Endodermal cell (in vitro differentiated cells): ENCODE data around the gene KLHL18. TPM values are rescaled to one million over a fixed set of nuclear protein-coding genes. Genes with fewer than 3 reads are reported as not detected.
"Not testable (repeated sequence)": the region's sequence is repeated elsewhere in the genome, so short reads cannot be mapped to it uniquely, and the experiment has no call there.

Experiments used
- DNase-seq: peaks from one replicate; pipeline ENCODE4 v3.0.0-alpha.2; 2017
- H3K27ac ChIP-seq: 2 replicates; pipeline ENCODE4 v1.5.1; 2013; ENCODE audit warnings: mild to moderate bottlenecking, low read depth, low read length, moderate library complexity
- H3K27me3 ChIP-seq: 2 replicates; pipeline ENCODE4 v1.6.1; 2013; ENCODE audit warnings: mild to moderate bottlenecking, low read length, moderate library complexity; ENCODE audit not compliant: insufficient read depth, control insufficient read depth, poor library complexity, severe bottlenecking
- H3K36me3 ChIP-seq: 2 replicates; pipeline ENCODE4 v1.7.0; 2013; ENCODE audit warnings: mild to moderate bottlenecking, low read length, moderate library complexity; ENCODE audit not compliant: control insufficient read depth, insufficient read depth
- H3K4me1 ChIP-seq: one replicate; pipeline ENCODE4 v1.7.0; 2013; ENCODE audit warnings: low read length; ENCODE audit not compliant: control insufficient read depth, insufficient read depth
- H3K4me3 ChIP-seq: 2 replicates; pipeline ENCODE4 v1.5.1; 2013; ENCODE audit warnings: mild to moderate bottlenecking, low read length, moderate library complexity
- H3K9ac ChIP-seq: 2 replicates; pipeline ENCODE4 v1.6.1; 2013; ENCODE audit warnings: mild to moderate bottlenecking, low read length, moderate library complexity; ENCODE audit not compliant: poor library complexity, severe bottlenecking; ENCODE audit errors: extremely low read depth
- H3K9me3 ChIP-seq: 2 replicates; pipeline ENCODE4 v1.6.1; 2013; ENCODE audit warnings: mild to moderate bottlenecking, low read length, moderate library complexity; ENCODE audit not compliant: control insufficient read depth
- H3K27ac Mint-ChIP-seq: 2 replicates; pipeline ENCODE4 v1.8.0; 2020; ENCODE audit warnings: mixed read lengths
- H3K27me3 Mint-ChIP-seq: 2 replicates; pipeline ENCODE4 v1.8.0; 2021; ENCODE audit warnings: mild to moderate bottlenecking, mixed read lengths; ENCODE audit not compliant: insufficient read depth
- H3K36me3 Mint-ChIP-seq: 2 replicates; pipeline ENCODE4 v1.8.0; 2020; ENCODE audit warnings: low read depth, mixed read lengths
- H3K4me1 Mint-ChIP-seq: 2 replicates; pipeline ENCODE4 v1.8.0; 2020; ENCODE audit warnings: mixed read lengths
- H3K4me3 Mint-ChIP-seq: 2 replicates; pipeline ENCODE4 v1.8.0; 2020; ENCODE audit warnings: mild to moderate bottlenecking, moderate library complexity, mixed read lengths
- H3K9me3 Mint-ChIP-seq: 2 replicates; pipeline ENCODE4 v1.8.0; 2020; ENCODE audit warnings: mild to moderate bottlenecking, mixed read lengths
- CTCF ChIP-seq: fragments of 200-600 bp; sonication (generic); conservative IDR thresholded peaks from 2 replicates; pipeline ENCODE4 v1.5.0; 2021; ENCODE audit warnings: antibody characterized with exemption, mild to moderate bottlenecking
- WGBS, 2 experiments: methylation state at CpG; one replicate each; pipeline versions ENCODE4 v1.1.5 to v1.1.7; 2013; ENCODE audit warnings: missing lambda C conversion rate in 2 of 2, mixed read lengths in 1 of 2; ENCODE audit not compliant: insufficient coverage in 1 of 2, insufficient read length in 1 of 2; 5-methylcytosine and 5-hydroxymethylcytosine counted together
- total RNA-seq, 2 donors: library from RNA; stranded (reverse); fragmentation: NEBNext Ultra II Directional in 1 of 2; extraction: Animal tissue kit (Norgen Biotek cat#: 25700) in 1 of 2; gene quantifications; 2 replicates in 1 of 2; 3 replicates in 1 of 2; pipeline ENCODE4 v1.2.1, GENCODE V29; 2021

The KLHL18 gene
- total RNA-seq, 2 donors from 2014 or later, result 20.7 to 28.3 TPM

GRCh38 chr3:47247131-47248064 is 35.3 kb upstream of the KLHL18 start:
- no peak for DNase-seq
- Mint-ChIP-seq H3K36me3 (no peaks in the 10 kb centered on the region), H3K27me3 (no peaks in the 10 kb centered on the region), H3K27ac (peak overlapping the region; percentile 44), H3K9me3 (no peaks in the 10 kb centered on the region), H3K4me3 (no peak overlapping the region), H3K4me1 (peaks cover 2% of the 10 kb centered on the region)
- H3K4me1 ChIP-seq, result no peaks in the 10 kb centered on the region
- H3K36me3 ChIP-seq, result no peaks in the 10 kb centered on the region
- H3K27me3 ChIP-seq, result no peaks in the 10 kb centered on the region
- no peak overlapping the region for H3K27ac ChIP-seq
- H3K9ac ChIP-seq, result no peak overlapping the region
- H3K4me3 ChIP-seq, result no peak overlapping the region
- no peak for TF ChIP-seq CTCF
- WGBS, 2 experiments, result 84 to 90% methylated on average over 2 to 14 of the region's 14 CpGs
- no peaks in the 10 kb centered on the region for H3K9me3 ChIP-seq

GRCh38 chr3:47250309-47251060 is 32.3 kb upstream of the KLHL18 start:
- H3K27me3 Mint-ChIP-seq, result no peaks in the 10 kb centered on the region
- peak; percentile 80 for TF ChIP-seq CTCF

DNA sequence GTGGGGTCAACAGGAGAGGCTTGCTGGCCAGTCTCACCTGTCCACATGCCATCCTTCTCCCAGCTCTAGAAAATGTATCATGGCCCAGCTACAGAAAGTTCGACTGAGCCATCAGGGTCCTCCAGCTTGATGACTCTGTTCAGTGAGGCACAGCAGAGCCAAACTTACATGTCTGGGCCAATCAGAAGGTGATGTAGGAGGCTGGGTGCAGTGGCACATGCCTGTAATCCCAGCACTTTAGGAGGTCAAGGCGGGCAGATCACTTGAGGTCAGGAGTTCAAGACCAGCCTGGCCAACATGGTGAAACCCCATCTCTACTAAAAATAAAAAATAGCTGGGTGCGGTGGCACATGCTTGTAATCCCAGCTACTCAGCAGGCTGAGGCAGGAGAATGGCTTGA is 31.7 kb upstream of the KLHL18 start:
- not testable (repeated sequence) for DNase-seq, H3K36me3 Mint-ChIP-seq, H3K27ac Mint-ChIP-seq, H3K4me1 Mint-ChIP-seq, H3K36me3 ChIP-seq, H3K9me3 Mint-ChIP-seq, H3K27me3 ChIP-seq, H3K4me3 ChIP-seq, H3K9me3 ChIP-seq, H3K4me1 ChIP-seq, H3K9ac ChIP-seq, H3K27me3 Mint-ChIP-seq, H3K27ac ChIP-seq, H3K4me3 Mint-ChIP-seq
- 81 to 87% methylated on average over 3 of the region's 3 CpGs for WGBS, 2 experiments

More at GRCh38 chr3:47250309-47251060, 32.3 kb upstream of the KLHL18 start:
- Mint-ChIP-seq H3K36me3 (no peaks in the 10 kb centered on the region), H3K4me3 (no peak overlapping the region), H3K9me3 (no peaks in the 10 kb centered on the region), H3K27ac (no peak overlapping the region), H3K4me1 (peaks cover 2% of the 10 kb centered on the region)
- H3K4me1 ChIP-seq, result no peaks in the 10 kb centered on the region
- no peaks in the 10 kb centered on the region for H3K27me3 ChIP-seq
- no peaks in the 10 kb centered on the region for H3K36me3 ChIP-seq
- H3K4me3 ChIP-seq, result no peak overlapping the region
- H3K9ac ChIP-seq, result no peak overlapping the region
- 79% methylated on average over 6 of the region's 7 CpGs for WGBS, 2 experiments
- H3K27ac ChIP-seq, result no peak overlapping the region
- DNase-seq, result peak; percentile 83
- no peaks in the 10 kb centered on the region for H3K9me3 ChIP-seq
